A549 (cell line): ENCODE measurements around the gene ANKMY2.

Experiments used
- CTCF ChIP-seq: fragments of >200 bp; sonication (Bioruptor Twin); formaldehyde crosslinking; IDR thresholded peaks from 3 replicates; pipeline ENCODE4 v1.5.1; 2016
- JUN ChIP-seq, 2 experiments: fragments of >200 bp; sonication (Bioruptor Twin); formaldehyde crosslinking; IDR thresholded peaks; 2 replicates in 1 of 2; 3 replicates in 1 of 2; pipeline ENCODE4 v1.6.1; 2016 to 2017
- NR3C1 ChIP-seq: fragments of >200 bp; sonication (Bioruptor Twin); formaldehyde crosslinking; IDR thresholded peaks from 3 replicates; pipeline ENCODE4 v1.6.1; 2017
- RFX5 ChIP-seq: fragments of 450-650 bp; IDR thresholded peaks from 2 replicates; pipeline ENCODE4 v1.7.1; 2014; ENCODE audit warnings: antibody characterized with exemption, mild to moderate bottlenecking, moderate library complexity
- SREBF2 ChIP-seq: fragments of 450-650 bp; IDR thresholded peaks from 2 replicates; pipeline ENCODE4 v1.6.1; 2014; ENCODE audit warnings: mild to moderate bottlenecking, moderate library complexity
- USF2 ChIP-seq: fragments of 450-650 bp; IDR thresholded peaks from 2 replicates; pipeline ENCODE4 v1.6.1; 2014; ENCODE audit warnings: antibody characterized with exemption
- ZFP36 ChIP-seq: fragments of 450-650 bp; IDR thresholded peaks from 2 replicates; pipeline ENCODE4 v1.6.1; 2014; ENCODE audit warnings: borderline replicate concordance; ENCODE audit not compliant: partially characterized antibody
- TF ChIP-seq, protein P1 (sequence below): IDR thresholded peaks from 2 replicates; pipeline ENCODE4 v1.6.1; 2012
- TF ChIP-seq, protein P2 (sequence below): IDR thresholded peaks from 2 replicates; pipeline ENCODE4 v1.6.1; 2012

GRCh38 chr7:16636555-16637101 lies 8.9 kb downstream of the ANKMY2 start:
- TF ChIP-seq SREBF2 (no peak), RFX5 (no peak), USF2 (no peak), CTCF (no peak), NR3C1 (no peak), JUN (IDR thresholded peaks at IDR 0.05) (no peak), ZFP36 (no peak)
- TF ChIP-seq, protein P1, sequence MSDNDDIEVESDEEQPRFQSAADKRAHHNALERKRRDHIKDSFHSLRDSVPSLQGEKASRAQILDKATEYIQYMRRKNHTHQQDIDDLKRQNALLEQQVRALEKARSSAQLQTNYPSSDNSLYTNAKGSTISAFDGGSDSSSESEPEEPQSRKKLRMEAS: no peak
- TF ChIP-seq, protein P2, sequence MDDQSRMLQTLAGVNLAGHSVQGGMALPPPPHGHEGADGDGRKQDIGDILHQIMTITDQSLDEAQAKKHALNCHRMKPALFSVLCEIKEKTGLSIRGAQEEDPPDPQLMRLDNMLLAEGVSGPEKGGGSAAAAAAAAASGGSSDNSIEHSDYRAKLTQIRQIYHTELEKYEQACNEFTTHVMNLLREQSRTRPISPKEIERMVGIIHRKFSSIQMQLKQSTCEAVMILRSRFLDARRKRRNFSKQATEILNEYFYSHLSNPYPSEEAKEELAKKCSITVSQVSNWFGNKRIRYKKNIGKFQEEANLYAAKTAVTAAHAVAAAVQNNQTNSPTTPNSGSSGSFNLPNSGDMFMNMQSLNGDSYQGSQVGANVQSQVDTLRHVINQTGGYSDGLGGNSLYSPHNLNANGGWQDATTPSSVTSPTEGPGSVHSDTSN: no peak
